ENCODE measurements around the gene MPZL3. TPM values are rescaled to one million over a fixed set of nuclear protein-coding genes. Genes with fewer than 3 reads are reported as not detected.
"Not testable (repeated sequence)": the region's sequence is repeated elsewhere in the genome, so short reads cannot be mapped to it uniquely, and the experiment has no call there.

The MPZL3 gene
- total and polyA plus RNA-seq, 4 donors, result 2.5 to 6.9 (median 3.5) TPM

DNA sequence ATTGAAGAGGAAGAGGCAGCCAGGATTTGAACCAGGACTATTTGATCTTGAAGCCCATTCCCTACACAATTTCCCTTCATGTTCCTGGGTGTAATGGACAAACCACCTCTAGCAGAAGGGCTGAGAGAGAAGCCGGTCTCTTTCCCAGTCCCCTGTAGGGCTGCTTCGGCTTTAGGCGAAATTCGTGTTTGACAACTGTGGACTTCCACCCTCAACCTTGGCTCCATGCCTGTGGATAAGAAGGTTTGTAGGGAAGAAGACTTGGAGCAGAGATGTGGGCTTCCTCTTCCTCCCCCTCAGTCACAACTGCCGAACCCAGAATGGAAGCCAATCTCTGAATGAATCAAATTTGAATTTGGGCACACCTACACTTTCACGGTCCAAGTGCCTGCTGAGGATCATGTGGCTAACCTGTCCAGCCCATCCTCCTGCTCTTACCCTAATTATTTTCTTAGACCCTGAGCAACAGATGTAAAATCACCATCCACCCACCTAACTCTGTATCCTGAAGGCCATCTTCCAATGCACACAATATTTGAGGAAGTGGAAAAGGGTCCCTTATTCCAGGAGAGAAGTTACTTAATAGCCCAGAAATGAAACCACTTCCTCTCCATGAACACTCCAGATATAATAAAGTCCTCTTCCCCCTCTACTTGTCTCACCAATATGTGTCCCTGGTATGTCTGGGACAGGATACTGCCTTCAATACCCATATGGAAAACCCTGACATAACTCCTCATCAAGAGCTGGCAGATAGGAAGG, 65.6 kb downstream of the MPZL3 start:
- Histone ChIP-seq H3K4me1 (ENCODE audit: control insufficient read depth in 4 of 4, insufficient read depth in 4 of 4, low read length in 3 of 4) (peaks cover 1 to 10% (median 6%) of the 10 kb centered on the region in 4 donors), H3K27me3 (ENCODE audit: control insufficient read depth in 4 of 4, insufficient read depth in 4 of 4, low read length in 3 of 4) (no peaks in the 10 kb centered on the region), H3K36me3 (ENCODE audit: control insufficient read depth in 4 of 4, insufficient read depth in 3 of 4, low read depth in 1 of 4, low read length in 3 of 4) (no peaks in the 10 kb centered on the region), H3K27ac (ENCODE audit: low read depth in 1 of 2, low read length in 2 of 2) (no peak overlapping the region), H3K9ac (ENCODE audit: low read depth in 1 of 2, low read length in 2 of 2) (no peak overlapping the region), H3K4me3 (ENCODE audit: low read depth in 1 of 3, low read length in 3 of 3) (no peak overlapping the region), H3K9me3 (ENCODE audit: control insufficient read depth in 4 of 4, low read length in 3 of 4) (peaks cover 0 to 2% (median 0%) of the 10 kb centered on the region in 4 donors)
- 30% methylated on average over 6 of the region's 6 CpGs for WGBS
- DNase-seq (ENCODE audit: low spot score), result no peak
- TF ChIP-seq HNF4A (conservative IDR thresholded peaks at IDR 0.05), result peak; percentile 41 to 72
- TF ChIP-seq SP1 (IDR thresholded peaks at IDR 0.05), result peak; percentile 30
- peak in 1 of 2 donors; percentile 33 for TF ChIP-seq RAD21 (IDR thresholded peaks at IDR 0.05)
- TF ChIP-seq GABPA (IDR thresholded peaks at IDR 0.05 in 1 of 2, conservative IDR thresholded peaks at IDR 0.05 in 1 of 2), result no peak
- TF ChIP-seq, protein P1, sequence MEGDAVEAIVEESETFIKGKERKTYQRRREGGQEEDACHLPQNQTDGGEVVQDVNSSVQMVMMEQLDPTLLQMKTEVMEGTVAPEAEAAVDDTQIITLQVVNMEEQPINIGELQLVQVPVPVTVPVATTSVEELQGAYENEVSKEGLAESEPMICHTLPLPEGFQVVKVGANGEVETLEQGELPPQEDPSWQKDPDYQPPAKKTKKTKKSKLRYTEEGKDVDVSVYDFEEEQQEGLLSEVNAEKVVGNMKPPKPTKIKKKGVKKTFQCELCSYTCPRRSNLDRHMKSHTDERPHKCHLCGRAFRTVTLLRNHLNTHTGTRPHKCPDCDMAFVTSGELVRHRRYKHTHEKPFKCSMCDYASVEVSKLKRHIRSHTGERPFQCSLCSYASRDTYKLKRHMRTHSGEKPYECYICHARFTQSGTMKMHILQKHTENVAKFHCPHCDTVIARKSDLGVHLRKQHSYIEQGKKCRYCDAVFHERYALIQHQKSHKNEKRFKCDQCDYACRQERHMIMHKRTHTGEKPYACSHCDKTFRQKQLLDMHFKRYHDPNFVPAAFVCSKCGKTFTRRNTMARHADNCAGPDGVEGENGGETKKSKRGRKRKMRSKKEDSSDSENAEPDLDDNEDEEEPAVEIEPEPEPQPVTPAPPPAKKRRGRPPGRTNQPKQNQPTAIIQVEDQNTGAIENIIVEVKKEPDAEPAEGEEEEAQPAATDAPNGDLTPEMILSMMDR (IDR thresholded peaks at IDR 0.05; ENCODE audit: low read depth, low read length, missing input control), result no peak
- TF ChIP-seq HNF4G (IDR thresholded peaks at IDR 0.05), result peak; percentile 25

DNA sequence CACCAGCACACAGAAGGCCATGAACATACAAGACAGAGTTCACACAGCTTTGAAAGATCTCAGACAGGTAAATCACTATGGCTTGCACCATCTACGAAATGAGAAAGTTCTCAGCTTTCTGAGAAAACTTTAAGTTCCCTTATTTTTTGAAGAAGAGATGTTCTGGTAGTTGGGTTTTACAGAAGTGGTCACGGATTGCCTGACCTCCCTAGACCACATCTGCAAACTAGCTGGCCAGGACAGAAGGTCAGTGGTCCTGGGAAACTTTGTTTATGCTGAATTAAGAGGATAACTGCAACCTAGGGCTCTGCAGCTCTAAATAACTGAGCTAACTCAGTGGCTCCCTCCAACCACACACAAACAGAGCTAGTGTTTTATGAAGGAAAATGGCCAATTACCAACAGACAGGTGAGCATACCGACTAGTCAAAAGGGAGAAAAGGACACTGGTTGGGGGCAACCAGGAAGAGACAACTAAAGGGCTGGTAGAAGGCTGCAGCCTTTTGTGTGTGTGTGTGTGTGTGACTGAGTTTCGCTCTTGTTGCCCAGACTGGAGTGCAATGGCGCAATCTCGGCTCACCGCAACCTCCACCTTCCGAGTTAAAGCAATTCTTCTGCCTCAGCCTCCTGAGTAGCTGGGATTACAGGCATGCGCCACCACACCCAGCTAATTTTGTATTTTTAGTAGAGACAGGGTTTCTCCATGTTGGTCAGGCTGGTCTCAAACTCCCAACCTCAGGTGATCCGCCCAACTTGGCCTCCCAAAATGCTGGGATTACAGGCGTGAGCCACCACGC, 67.2 kb downstream of the MPZL3 start:
- H3K27me3 ChIP-seq (ENCODE audit: control insufficient read depth in 4 of 4, insufficient read depth in 4 of 4, low read length in 3 of 4), result no peaks in the 10 kb centered on the region
- TF ChIP-seq, protein P2, sequence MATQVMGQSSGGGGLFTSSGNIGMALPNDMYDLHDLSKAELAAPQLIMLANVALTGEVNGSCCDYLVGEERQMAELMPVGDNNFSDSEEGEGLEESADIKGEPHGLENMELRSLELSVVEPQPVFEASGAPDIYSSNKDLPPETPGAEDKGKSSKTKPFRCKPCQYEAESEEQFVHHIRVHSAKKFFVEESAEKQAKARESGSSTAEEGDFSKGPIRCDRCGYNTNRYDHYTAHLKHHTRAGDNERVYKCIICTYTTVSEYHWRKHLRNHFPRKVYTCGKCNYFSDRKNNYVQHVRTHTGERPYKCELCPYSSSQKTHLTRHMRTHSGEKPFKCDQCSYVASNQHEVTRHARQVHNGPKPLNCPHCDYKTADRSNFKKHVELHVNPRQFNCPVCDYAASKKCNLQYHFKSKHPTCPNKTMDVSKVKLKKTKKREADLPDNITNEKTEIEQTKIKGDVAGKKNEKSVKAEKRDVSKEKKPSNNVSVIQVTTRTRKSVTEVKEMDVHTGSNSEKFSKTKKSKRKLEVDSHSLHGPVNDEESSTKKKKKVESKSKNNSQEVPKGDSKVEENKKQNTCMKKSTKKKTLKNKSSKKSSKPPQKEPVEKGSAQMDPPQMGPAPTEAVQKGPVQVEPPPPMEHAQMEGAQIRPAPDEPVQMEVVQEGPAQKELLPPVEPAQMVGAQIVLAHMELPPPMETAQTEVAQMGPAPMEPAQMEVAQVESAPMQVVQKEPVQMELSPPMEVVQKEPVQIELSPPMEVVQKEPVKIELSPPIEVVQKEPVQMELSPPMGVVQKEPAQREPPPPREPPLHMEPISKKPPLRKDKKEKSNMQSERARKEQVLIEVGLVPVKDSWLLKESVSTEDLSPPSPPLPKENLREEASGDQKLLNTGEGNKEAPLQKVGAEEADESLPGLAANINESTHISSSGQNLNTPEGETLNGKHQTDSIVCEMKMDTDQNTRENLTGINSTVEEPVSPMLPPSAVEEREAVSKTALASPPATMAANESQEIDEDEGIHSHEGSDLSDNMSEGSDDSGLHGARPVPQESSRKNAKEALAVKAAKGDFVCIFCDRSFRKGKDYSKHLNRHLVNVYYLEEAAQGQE (IDR thresholded peaks at IDR 0.05), result no peak
- TF ChIP-seq JUND (IDR thresholded peaks at IDR 0.05) (no peak), SP1 (IDR thresholded peaks at IDR 0.05) (no peak), RAD21 (IDR thresholded peaks at IDR 0.05) (no peak), FOXA2 (IDR thresholded peaks at IDR 0.05) (no peak), NR2F2 (IDR thresholded peaks at IDR 0.05) (no peak), HNF4A (conservative IDR thresholded peaks at IDR 0.05) (no peak), TAF1 (conservative IDR thresholded peaks at IDR 0.05) (no peak), YY1 (IDR thresholded peaks at IDR 0.05) (no peak), RXRA (IDR thresholded peaks at IDR 0.05) (no peak), FOXA1 (IDR thresholded peaks at IDR 0.05) (no peak), GABPA (IDR thresholded peaks at IDR 0.05 in 1 of 2, conservative IDR thresholded peaks at IDR 0.05 in 1 of 2) (no peak)
- TF ChIP-seq, protein P1 (IDR thresholded peaks at IDR 0.05; ENCODE audit: low read depth, low read length, missing input control), result no peak
- WGBS, result 87% methylated on average over 12 of the region's 12 CpGs
- no peaks in the 10 kb centered on the region for H3K9me3 ChIP-seq (ENCODE audit: control insufficient read depth in 4 of 4, low read length in 3 of 4)
- H3K4me1 ChIP-seq (ENCODE audit: control insufficient read depth in 4 of 4, insufficient read depth in 4 of 4, low read length in 3 of 4), result peaks cover 0 to 10% (median 4%) of the 10 kb centered on the region in 4 donors
- no peaks in the 10 kb centered on the region for H3K36me3 ChIP-seq (ENCODE audit: control insufficient read depth in 4 of 4, insufficient read depth in 3 of 4, low read depth in 1 of 4, low read length in 3 of 4)
- DNase-seq (ENCODE audit: low spot score), result no peak
- H3K4me3 ChIP-seq (ENCODE audit: low read depth in 1 of 3, low read length in 3 of 3), result no peak overlapping the region
- no peak overlapping the region for H3K9ac ChIP-seq (ENCODE audit: low read depth in 1 of 2, low read length in 2 of 2)
- no peak overlapping the region for H3K27ac ChIP-seq (ENCODE audit: low read depth in 1 of 2, low read length in 2 of 2)

DNA sequence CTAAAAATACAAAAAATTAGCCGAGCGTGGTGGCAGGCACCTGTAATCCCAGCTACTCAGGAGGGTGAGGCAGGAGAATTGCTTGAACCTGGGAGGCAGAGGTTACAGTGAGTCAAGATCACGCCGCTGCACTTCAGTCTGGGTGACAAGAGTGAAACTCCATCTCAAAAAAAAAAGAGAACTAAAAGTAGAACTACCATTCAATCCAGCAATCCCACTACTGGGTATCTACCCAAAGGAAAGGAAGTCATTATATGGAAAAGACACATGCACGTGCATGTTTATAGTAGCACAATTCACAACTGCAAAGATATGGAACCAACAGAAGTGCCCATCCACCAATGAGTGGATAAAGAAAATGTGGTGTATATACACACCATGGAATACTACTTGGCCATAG, 68.5 kb downstream of the MPZL3 start:
- not testable (repeated sequence) for H3K27me3 ChIP-seq (ENCODE audit: control insufficient read depth in 4 of 4, insufficient read depth in 4 of 4, low read length in 3 of 4); H3K4me3 ChIP-seq (ENCODE audit: low read depth in 1 of 3, low read length in 3 of 3); H3K27ac ChIP-seq (ENCODE audit: low read depth in 1 of 2, low read length in 2 of 2); H3K4me1 ChIP-seq (ENCODE audit: control insufficient read depth in 4 of 4, insufficient read depth in 4 of 4, low read length in 3 of 4); H3K9me3 ChIP-seq (ENCODE audit: control insufficient read depth in 4 of 4, low read length in 3 of 4); DNase-seq (ENCODE audit: low spot score); H3K9ac ChIP-seq (ENCODE audit: low read depth in 1 of 2, low read length in 2 of 2); H3K36me3 ChIP-seq (ENCODE audit: control insufficient read depth in 4 of 4, insufficient read depth in 3 of 4, low read depth in 1 of 4, low read length in 3 of 4)
- 92% methylated on average over 5 of the region's 5 CpGs for WGBS

Measured in liver (tissue), 9 donors.